Measurements from ENCODE around the gene ATXN1. TPM values are rescaled to one million over a fixed set of nuclear protein-coding genes. Genes with fewer than 3 reads are reported as not detected.

Gene ATXN1
- total RNA-seq (2016; rRNA removed; fragmentation: Illumina TruSeq; extraction: Trizol) = 16.3 and 20.7 TPM in 2 replicates
- total RNA-seq (2016; cell fraction: cytosol; rRNA removed; fragmentation: Illumina TruSeq; extraction: Trizol; ENCODE audit: low read depth) = 21.4 and 22.2 TPM in 2 replicates
- total RNA-seq (2016; cell fraction: insoluble cytoplasmic fraction; rRNA removed; fragmentation: Illumina TruSeq; extraction: Trizol) = 15.7 and 19.7 TPM in 2 replicates
- total RNA-seq (2016; cell fraction: membrane; rRNA removed; fragmentation: Illumina TruSeq; extraction: Trizol) = 19.8 and 25.4 TPM in 2 replicates
- 49.6 and 54.8 TPM in 2 replicates for total RNA-seq (2016; cell fraction: nucleus; rRNA removed; fragmentation: Illumina TruSeq; extraction: Trizol)
- polyA plus RNA-seq (2011; rRNA removed) = 39.5 and 40.2 TPM in 2 replicates
- 18.2 and 19.6 TPM in 2 replicates for polyA plus RNA-seq (2011; cell fraction: cytosol; rRNA removed)
- 69.8 and 87.7 TPM in 2 replicates for polyA plus RNA-seq (2011; cell fraction: nucleus; rRNA removed)
- polyA plus RNA-seq (2012) = 20.4 and 28.6 TPM in 2 replicates
- 2.6 and 3.3 TPM in 2 replicates for polyA plus RNA-seq (2016; cell fraction: cytosol; fragmentation: Illumina TruSeq; extraction: Trizol; ENCODE audit: low read depth)
- polyA plus RNA-seq (2016; cell fraction: insoluble cytoplasmic fraction; fragmentation: Illumina TruSeq; extraction: Trizol; ENCODE audit: low read depth) = 12.1 and 12.2 TPM in 2 replicates
- 4.0 and 4.1 TPM in 2 replicates for polyA plus RNA-seq (2016; cell fraction: membrane; fragmentation: Illumina TruSeq; extraction: Trizol; ENCODE audit: low read depth)
- 18.8 TPM in 2 replicates for polyA plus RNA-seq (2016; cell fraction: nucleus; fragmentation: Illumina TruSeq; extraction: Trizol; ENCODE audit: insufficient read depth, low read depth)
- polyA minus RNA-seq (2011; rRNA and poly(A)+ RNA removed; ENCODE audit: low replicate concordance) = 13.4 and 120 TPM in 2 replicates
- 36.1 and 49.7 TPM in 2 replicates for polyA minus RNA-seq (2011; cell fraction: cytosol; rRNA and poly(A)+ RNA removed)
- 200 and 217 TPM in 2 replicates for polyA minus RNA-seq (2011; cell fraction: nucleus; rRNA and poly(A)+ RNA removed)
- percentile 92 among the genes with signal in this experiment for Bru-seq, nascent RNA
- percentile 79 among the genes with signal in this experiment for BruChase-seq, experiment 1, labeled RNA remaining after a 6-hour chase
- BruChase-seq, experiment 2, labeled RNA remaining after a 2-hour chase = percentile 88 among the genes with signal in this experiment
- long read RNA-seq, experiment 1, partial matches to known transcripts = 0 of 13 reads
- long read RNA-seq, experiment 1, other reads (novel, unspliced or antisense) = 11 of 13 reads
- long read RNA-seq, experiment 2, full-length matches to known transcripts = 10 of 48 reads
- long read RNA-seq, experiment 2, partial matches to known transcripts = 2 of 48 reads
- long read RNA-seq, experiment 2, other reads (novel, unspliced or antisense) = 36 of 48 reads

DNA sequence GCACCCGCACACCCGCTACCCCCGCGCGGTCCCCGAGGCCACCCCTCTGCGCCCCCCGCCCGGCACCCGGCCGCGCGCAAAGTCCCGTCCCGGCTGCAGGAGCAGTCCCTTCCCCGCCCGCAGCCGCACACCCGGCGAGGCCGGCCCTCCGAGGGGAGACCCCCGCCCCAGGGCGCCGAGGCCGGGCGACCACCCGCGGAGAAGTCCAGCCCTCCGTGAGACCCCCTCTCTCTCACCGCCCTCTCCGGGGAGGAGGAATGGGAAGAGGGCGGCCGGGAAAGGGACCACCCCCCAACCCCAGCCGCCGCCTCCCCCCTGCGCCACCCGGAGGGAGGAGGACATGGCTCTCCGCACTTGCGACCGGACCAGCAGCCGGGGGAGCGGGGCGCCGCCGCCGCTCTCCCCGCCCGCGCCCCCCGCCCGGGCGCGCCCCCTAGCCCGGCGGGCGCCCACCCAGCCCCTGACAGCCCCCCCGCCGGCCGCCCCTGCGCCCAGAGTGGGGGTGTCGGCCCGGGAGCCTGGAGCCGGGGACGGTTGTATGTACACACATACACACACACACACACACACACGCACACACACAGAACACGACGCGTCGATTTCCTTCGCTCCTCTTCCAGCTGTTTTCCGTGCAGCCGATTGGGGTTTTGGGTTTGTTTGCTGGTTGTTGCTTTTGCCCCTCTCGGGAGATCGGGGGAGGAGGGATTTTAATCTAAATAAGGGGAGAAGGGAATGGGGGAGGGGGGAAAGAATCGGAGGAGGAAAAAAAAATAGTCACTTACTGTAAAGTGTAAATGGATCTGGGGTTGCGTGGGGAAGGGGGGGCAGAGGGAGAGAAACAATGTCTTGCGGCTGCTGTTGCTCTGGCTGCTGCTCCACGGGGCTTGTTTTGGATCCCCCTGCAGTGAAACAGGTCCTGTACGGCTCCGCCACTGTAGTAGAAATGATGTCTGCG, at the start of gene ATXN1:
Gene ATXN1 (minus strand): TSS at position 945 of the 955 bp plus-strand sequence.
- Histone ChIP-seq H3K4me2 (ENCODE audit: low read depth, low read length) (peak within 1 kb of the TSS; percentile 95), H3K4me3 (replicated peaks in 1 of 3; ENCODE audit: insufficient read depth in 1 of 3, low read depth in 2 of 3, low read length in 3 of 3) (peak within 1 kb of the TSS; percentile 92 to 98 (median 93)), H3K9me3 (ENCODE audit: low read length) (no peaks in the 10 kb centered on the region), H3K27ac (ENCODE audit: extremely low read length, insufficient read depth, low read length) (peak within 1 kb of the TSS; percentile 87), H3K36me3 (replicated peaks in 1 of 2; ENCODE audit: control insufficient read depth in 1 of 2, insufficient read depth in 2 of 2, low read length in 2 of 2) (no peaks in the 10 kb centered on the region; a peak in 2 of 5 replicates), H3K27me3 (ENCODE audit: control insufficient read depth in 1 of 2, insufficient read depth in 2 of 2, low read length in 2 of 2) (no peaks in the 10 kb centered on the region; a peak in 1 of 5 replicates), H3K9ac (ENCODE audit: insufficient read depth, low read depth, low read length) (peak within 1 kb of the TSS; percentile 90), H3K4me1 (ENCODE audit: insufficient read depth, low read length) (peaks cover 52% of the 10 kb centered on the region), H4K20me1 (ENCODE audit: insufficient read depth, low read length) (peaks cover 14% of the 10 kb centered on the region; the same call in 1 of the 2 replicates), H3K79me2 (ENCODE audit: insufficient read depth, low read length) (peaks cover 45% of the 10 kb centered on the region), H2AFZ (ENCODE audit: low read length) (peak within 1 kb of the TSS; percentile 13)
- BruUV-seq (replicated peaks) = TSS peak; percentile 37
- DNase-seq (ENCODE audit: low spot score) (peak; percentile 53), FAIRE-seq (no peak), ATAC-seq (peak; percentile 13)
- ChIA-PET CTCF (ENCODE audit: low intra/inter-chr PET ratio, low total read pairs) (interaction anchor here (0.8 to 1.3 kb wide), 2 partner anchors 246 to 247 kb away, joined by 3 to 4 read pairs; no protein-coding TSS in a partner anchor), POLR2A (interaction anchor here (0.6 to 2.6 kb wide), 16 partner anchors 9 to 249 kb away, joined by 3 to 23 read pairs (median 4); no protein-coding TSS in a partner anchor)
- intact Hi-C loops (cut with micrococcal nuclease; ENCODE audit: unreplicated experiment) = loop anchor here (1.0 to 10.0 kb wide), 7 partner anchors 31 to 428 kb away; no protein-coding TSS in a partner anchor
- in situ Hi-C loops (cut with HindIII; ENCODE audit: extremely low pct_ligation_motif_present, low pct_unique_long_range_greater_than_20kb) = loop anchor here (5.0 kb wide), 3 partner anchors 178 to 428 kb away; no protein-coding TSS in a partner anchor
- 1% methylated on average over 17 of the region's 82 CpGs for WGBS (ENCODE audit: low lambda C conversion rate)
- no peak for TF ChIP-seq U2AF1 (optimal IDR thresholded peaks at IDR 0.05; ENCODE audit: low read depth, low read length)
- TF ChIP-seq MAFF (IDR thresholded peaks at IDR 0.05; ENCODE audit: low read depth, low read length) = no peak
- 0 out of 2 replicates have a peak, but pooled peaks have one; percentile 7 for TF ChIP-seq FOXK1 (CRISPR knock-in tag; IDR thresholded peaks at IDR 0.05; ENCODE audit: borderline replicate concordance, low read depth)
- peak; percentile 73 for TF ChIP-seq POLR2AphosphoS5 (IDR thresholded peaks at IDR 0.05; ENCODE audit: low read depth, low read length)
- no peak for TF ChIP-seq SP5 (CRISPR knock-in tag; IDR thresholded peaks at IDR 0.05; ENCODE audit: borderline replicate concordance, low read depth)
- TF ChIP-seq MYC (CRISPR knock-in tag; IDR thresholded peaks at IDR 0.05; ENCODE audit: borderline replicate concordance) = peak; percentile 2; the same call in 1 of the 2 replicates
- TF ChIP-seq ZNF768 (CRISPR knock-in tag; IDR thresholded peaks at IDR 0.05) = peak; percentile 10; the same call in 1 of the 2 replicates
- 0 out of 2 replicates have a peak, but pooled peaks have one; percentile 9 for TF ChIP-seq ZNF672 (CRISPR knock-in tag; IDR thresholded peaks at IDR 0.05)
- TF ChIP-seq, protein P1, sequence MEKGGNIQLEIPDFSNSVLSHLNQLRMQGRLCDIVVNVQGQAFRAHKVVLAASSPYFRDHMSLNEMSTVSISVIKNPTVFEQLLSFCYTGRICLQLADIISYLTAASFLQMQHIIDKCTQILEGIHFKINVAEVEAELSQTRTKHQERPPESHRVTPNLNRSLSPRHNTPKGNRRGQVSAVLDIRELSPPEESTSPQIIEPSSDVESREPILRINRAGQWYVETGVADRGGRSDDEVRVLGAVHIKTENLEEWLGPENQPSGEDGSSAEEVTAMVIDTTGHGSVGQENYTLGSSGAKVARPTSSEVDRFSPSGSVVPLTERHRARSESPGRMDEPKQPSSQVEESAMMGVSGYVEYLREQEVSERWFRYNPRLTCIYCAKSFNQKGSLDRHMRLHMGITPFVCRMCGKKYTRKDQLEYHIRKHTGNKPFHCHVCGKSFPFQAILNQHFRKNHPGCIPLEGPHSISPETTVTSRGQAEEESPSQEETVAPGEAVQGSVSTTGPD (CRISPR knock-in tag; IDR thresholded peaks at IDR 0.05) = no peak
- no peak; the same call in 1 of the 2 replicates for TF ChIP-seq ZNF777 (CRISPR knock-in tag; IDR thresholded peaks at IDR 0.05)
- TF ChIP-seq HOXA9 (CRISPR knock-in tag; IDR thresholded peaks at IDR 0.05; ENCODE audit: borderline replicate concordance) = 0 out of 2 replicates have a peak, but pooled peaks have one; percentile 55
- TF ChIP-seq, protein P2, sequence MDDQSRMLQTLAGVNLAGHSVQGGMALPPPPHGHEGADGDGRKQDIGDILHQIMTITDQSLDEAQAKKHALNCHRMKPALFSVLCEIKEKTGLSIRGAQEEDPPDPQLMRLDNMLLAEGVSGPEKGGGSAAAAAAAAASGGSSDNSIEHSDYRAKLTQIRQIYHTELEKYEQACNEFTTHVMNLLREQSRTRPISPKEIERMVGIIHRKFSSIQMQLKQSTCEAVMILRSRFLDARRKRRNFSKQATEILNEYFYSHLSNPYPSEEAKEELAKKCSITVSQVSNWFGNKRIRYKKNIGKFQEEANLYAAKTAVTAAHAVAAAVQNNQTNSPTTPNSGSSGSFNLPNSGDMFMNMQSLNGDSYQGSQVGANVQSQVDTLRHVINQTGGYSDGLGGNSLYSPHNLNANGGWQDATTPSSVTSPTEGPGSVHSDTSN (CRISPR knock-in tag; IDR thresholded peaks at IDR 0.05; ENCODE audit: borderline replicate concordance) = no peak
- TF ChIP-seq ZNF3 (CRISPR knock-in tag; IDR thresholded peaks at IDR 0.05) = no peak
- TF ChIP-seq, protein P3, sequence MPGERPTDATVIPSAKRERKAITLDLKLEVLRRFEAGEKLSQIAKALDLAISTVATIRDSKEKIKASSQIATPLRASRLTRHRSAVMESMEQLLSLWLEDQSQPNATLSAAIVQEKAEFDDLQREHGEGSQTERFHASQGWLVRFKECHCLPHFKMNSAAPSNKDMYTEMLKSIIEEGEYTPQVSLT (CRISPR knock-in tag; IDR thresholded peaks at IDR 0.05; ENCODE audit: borderline replicate concordance, low read depth) = no peak
